A549 (cell line): ENCODE measurements around the gene RERE. TPM values are rescaled to one million over a fixed set of nuclear protein-coding genes. Genes with fewer than 3 reads are reported as not detected.

ENCODE experiments used
- ATAC-seq, 2 experiments: fragments of 200-7000 bp in 1 of 2; fragments of >200 bp in 1 of 2; cut with Nextera tagmentation in 1 of 2; cut with Tn5 transposase in 1 of 2; 3 replicates each; pipeline versions ENCODE4 v1.8.0 to v1.9.1; 2018 to 2020; ENCODE audit warnings: mild to moderate bottlenecking in 1 of 2, moderate library complexity in 1 of 2
- CTCF ChIA-PET: fragments of 300-600 bp; sonication (Branson Sonifier 250); formaldehyde crosslinking; extraction: SDS; loops from one replicate; lab custom pipeline; 2021; ENCODE audit warnings: antibody characterized with exemption, inconsistent platforms; lab: Yijun Ruan, JAX
- POLR2A ChIA-PET: fragments of 350-600 bp; formaldehyde crosslinking; extraction: SDS; loops from one replicate; lab custom pipeline; 2021; ENCODE audit warnings: antibody characterized with exemption, inconsistent platforms; lab: Yijun Ruan, JAX
- DNase-seq, 2 experiments: peaks; one replicate each; pipeline versions ENCODE4 v3.0.0 to v3.0.0-alpha.2; 2011 to 2016; ENCODE audit warnings: low read depth in 1 of 2, low spot score in 1 of 2
- FAIRE-seq: peaks from 2 replicates; lab custom pipeline; 2011; peaks lifted over from hg19 to GRCh38; lab: Jason Lieb, UNC
- H3K27ac ChIP-seq, 2 experiments: fragments of >200 bp; sonication (Bioruptor Twin); formaldehyde crosslinking; 3 replicates each; pipeline ENCODE4 v1.5.1; 2016 to 2017
- H3K4me1 ChIP-seq: fragments of >200 bp; sonication (Bioruptor Twin); formaldehyde crosslinking; 3 replicates; pipeline ENCODE4 v1.6.1; 2016
- H3K4me2 ChIP-seq: fragments of >200 bp; sonication (Bioruptor Twin); formaldehyde crosslinking; 3 replicates; pipeline ENCODE4 v1.6.1; 2016
- H3K4me3 ChIP-seq: fragments of >200 bp; sonication (Bioruptor Twin); formaldehyde crosslinking; 3 replicates; pipeline ENCODE4 v1.5.1; 2016
- H3K9me3 ChIP-seq: fragments of >200 bp; sonication (Bioruptor Twin); formaldehyde crosslinking; 3 replicates; pipeline ENCODE4 v1.6.1; 2016
- ATOH8 ChIP-seq: fragments of 250-450 bp; sonication (Bioruptor Pico); IDR thresholded peaks from 2 replicates; pipeline ENCODE4 v1.5.0; 2020; ENCODE audit warnings: low read depth, mild to moderate bottlenecking, moderate library complexity
- CBX8 ChIP-seq: fragments of 200-600 bp; sonication (generic); IDR thresholded peaks from 2 replicates; pipeline ENCODE4 v1.6.1; 2016
- CTCF ChIP-seq: fragments of >200 bp; sonication (Bioruptor Twin); formaldehyde crosslinking; IDR thresholded peaks from 3 replicates; pipeline ENCODE4 v1.5.1; 2016
- GATA3 ChIP-seq: IDR thresholded peaks from 2 replicates; pipeline ENCODE4 v1.6.1; 2012; ENCODE audit warnings: borderline replicate concordance
- HDAC2 ChIP-seq: fragments of 200-600 bp; sonication (generic); IDR thresholded peaks from 2 replicates; pipeline ENCODE4 v1.6.1; 2016
- HOXA7 ChIP-seq: fragments of 250-450 bp; sonication (Bioruptor Pico); IDR thresholded peaks from 2 replicates; pipeline ENCODE4 v1.5.0; 2020; ENCODE audit warnings: mild to moderate bottlenecking, moderate library complexity
- JUN ChIP-seq, 2 experiments: fragments of >200 bp; sonication (Bioruptor Twin); formaldehyde crosslinking; IDR thresholded peaks; 2 replicates in 1 of 2; 3 replicates in 1 of 2; pipeline ENCODE4 v1.6.1; 2016 to 2017
- KDM1A ChIP-seq: fragments of 200-600 bp; sonication (generic); IDR thresholded peaks from 2 replicates; pipeline ENCODE4 v1.6.1; 2016; ENCODE audit warnings: low read depth, mild to moderate bottlenecking
- KDM5A ChIP-seq: fragments of 200-600 bp; sonication (generic); IDR thresholded peaks from 2 replicates; pipeline ENCODE4 v1.6.1; 2016; ENCODE audit warnings: antibody characterized with exemption, mild to moderate bottlenecking
- NPAS2 ChIP-seq: fragments of 250-450 bp; sonication (Bioruptor Pico); IDR thresholded peaks from 2 replicates; pipeline ENCODE4 v1.8.0; 2022; ENCODE audit warnings: mild to moderate bottlenecking, moderate library complexity, borderline replicate concordance
- RCOR1 ChIP-seq: fragments of 150-350 bp; IDR thresholded peaks from 2 replicates; pipeline ENCODE4 v1.6.1; 2014; ENCODE audit warnings: antibody characterized with exemption, low read length, low read depth
- RNF2 ChIP-seq: fragments of 200-600 bp; sonication (generic); IDR thresholded peaks from 2 replicates; pipeline ENCODE4 v1.6.1; 2016; ENCODE audit warnings: low read depth, mild to moderate bottlenecking, antibody characterized with exemption, moderate library complexity, borderline replicate concordance
- SREBF2 ChIP-seq: fragments of 450-650 bp; IDR thresholded peaks from 2 replicates; pipeline ENCODE4 v1.6.1; 2014; ENCODE audit warnings: mild to moderate bottlenecking, moderate library complexity
- TP53 ChIP-seq: fragments of 250-450 bp; sonication (Bioruptor Pico); IDR thresholded peaks from 2 replicates; pipeline ENCODE4 v1.5.0; 2021; ENCODE audit warnings: mild to moderate bottlenecking, moderate library complexity
- USF2 ChIP-seq: fragments of 450-650 bp; IDR thresholded peaks from 2 replicates; pipeline ENCODE4 v1.6.1; 2014; ENCODE audit warnings: antibody characterized with exemption
- ZNF302 ChIP-seq: fragments of 250-450 bp; sonication (Bioruptor Pico); IDR thresholded peaks from 2 replicates; pipeline ENCODE4 v1.9.0; 2021; ENCODE audit warnings: inconsistent platforms, mild to moderate bottlenecking, moderate library complexity
- ZSCAN20 ChIP-seq: fragments of 250-450 bp; sonication (Bioruptor Pico); IDR thresholded peaks from 2 replicates; pipeline ENCODE4 v1.8.0; 2022; ENCODE audit warnings: mild to moderate bottlenecking, moderate library complexity
- WGBS: methylation state at CpG from one replicate; pipeline ENCODE4 v1.1.6; 2017; ENCODE audit errors: missing lambda C conversion rate; 5-methylcytosine and 5-hydroxymethylcytosine counted together
- polyA plus RNA-seq, 4 experiments: library from polyadenylated mRNA; depleted of rRNA in 3 of 4; stranded (reverse); fragments of >200 nt; fragmentation: RNase III in 1 of 4; extraction: RNeasy Plus Mini Kit Qiagen cat#74134 plus additional on column Dnase treatment in 1 of 4; gene quantifications; 2 replicates in 3 of 4; 3 replicates in 1 of 4; pipeline ENCODE4 v1.2.3, GENCODE V29; 2011 to 2017
- TF ChIP-seq, protein P1 (sequence below): IDR thresholded peaks from 2 replicates; pipeline ENCODE4 v1.6.1; 2012

Gene RERE
- polyA plus RNA-seq, 2 of the 4 experiments (the other 2 are of a cell fraction): 12.6 to 28.6 TPM

GRCh38 chr1:8355439-8356255 is 461.8 kb downstream of the RERE start:
- Histone ChIP-seq H3K27ac (no peak overlapping the region), H3K9me3 (no peaks in the 10 kb centered on the region), H3K4me1 (no peaks in the 10 kb centered on the region), H3K4me2 (no peak overlapping the region), H3K4me3 (no peak overlapping the region)
- FAIRE-seq: no peak
- no peak for DNase-seq
- ChIA-PET CTCF (interaction anchor here (1.1 kb wide), 1 partner anchor 12 kb away, joined by 3 read pairs; no protein-coding TSS in a partner anchor), POLR2A (no interaction called here)
- ATAC-seq: no peak
- WGBS: 76% methylated on average over 11 of the region's 24 CpGs
- TF ChIP-seq HDAC2 (no peak), SREBF2 (no peak), USF2 (no peak), RCOR1 (no peak), TP53 (CRISPR knock-in tag) (no peak), CTCF (no peak), RNF2 (no peak), ZSCAN20 (CRISPR knock-in tag) (no peak), NPAS2 (CRISPR knock-in tag) (no peak), KDM5A (no peak), ZNF302 (no peak), CBX8 (no peak), KDM1A (no peak), ATOH8 (CRISPR knock-in tag) (no peak)
- TF ChIP-seq, protein P1, sequence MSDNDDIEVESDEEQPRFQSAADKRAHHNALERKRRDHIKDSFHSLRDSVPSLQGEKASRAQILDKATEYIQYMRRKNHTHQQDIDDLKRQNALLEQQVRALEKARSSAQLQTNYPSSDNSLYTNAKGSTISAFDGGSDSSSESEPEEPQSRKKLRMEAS: no peak

GRCh38 chr1:8354038-8354437 is 463.4 kb downstream of the RERE start:
- FAIRE-seq: no peak
- no peak for DNase-seq

More at GRCh38 chr1:8354038-8354437, 463.4 kb downstream of the RERE start:
- no peak overlapping the region for H3K27ac ChIP-seq
- no peak for TF ChIP-seq KDM1A
- TF ChIP-seq GATA3: no peak
- no peak for TF ChIP-seq JUN (IDR thresholded peaks at IDR 0.05)
- TF ChIP-seq HOXA7: no peak
- TF ChIP-seq CBX8: no peak
- no peaks in the 10 kb centered on the region for H3K9me3 ChIP-seq
- H3K4me3 ChIP-seq: no peak overlapping the region
- no peak for ATAC-seq
- 88% methylated on average over 8 of the region's 8 CpGs for WGBS
- ChIA-PET POLR2A (no interaction called here), CTCF (interaction anchor here (1.2 kb wide), 1 partner anchor 20 kb away, joined by 3 read pairs; no protein-coding TSS in a partner anchor)
- H3K4me2 ChIP-seq: no peak overlapping the region
- H3K4me1 ChIP-seq: no peaks in the 10 kb centered on the region; the same call in 2 of the 3 replicates
